ENCODE measurements around the gene ADCY2. TPM values are rescaled to one million over a fixed set of nuclear protein-coding genes. Genes with fewer than 3 reads are reported as not detected.

Gene ADCY2
- total RNA-seq, 2 donors from 2014 or later, result 5.2 to 17.7 TPM

GRCh38 chr5:7714119-7714518, 318.2 kb downstream of the ADCY2 start:
- intact Hi-C loops (cut with DNase I), result no loop called here
- TF ChIP-seq POLR2AphosphoS5 (IDR thresholded peaks at IDR 0.05) (no peak), POLR2A (IDR thresholded peaks at IDR 0.05) (no peak)
- TF ChIP-seq, protein P1, sequence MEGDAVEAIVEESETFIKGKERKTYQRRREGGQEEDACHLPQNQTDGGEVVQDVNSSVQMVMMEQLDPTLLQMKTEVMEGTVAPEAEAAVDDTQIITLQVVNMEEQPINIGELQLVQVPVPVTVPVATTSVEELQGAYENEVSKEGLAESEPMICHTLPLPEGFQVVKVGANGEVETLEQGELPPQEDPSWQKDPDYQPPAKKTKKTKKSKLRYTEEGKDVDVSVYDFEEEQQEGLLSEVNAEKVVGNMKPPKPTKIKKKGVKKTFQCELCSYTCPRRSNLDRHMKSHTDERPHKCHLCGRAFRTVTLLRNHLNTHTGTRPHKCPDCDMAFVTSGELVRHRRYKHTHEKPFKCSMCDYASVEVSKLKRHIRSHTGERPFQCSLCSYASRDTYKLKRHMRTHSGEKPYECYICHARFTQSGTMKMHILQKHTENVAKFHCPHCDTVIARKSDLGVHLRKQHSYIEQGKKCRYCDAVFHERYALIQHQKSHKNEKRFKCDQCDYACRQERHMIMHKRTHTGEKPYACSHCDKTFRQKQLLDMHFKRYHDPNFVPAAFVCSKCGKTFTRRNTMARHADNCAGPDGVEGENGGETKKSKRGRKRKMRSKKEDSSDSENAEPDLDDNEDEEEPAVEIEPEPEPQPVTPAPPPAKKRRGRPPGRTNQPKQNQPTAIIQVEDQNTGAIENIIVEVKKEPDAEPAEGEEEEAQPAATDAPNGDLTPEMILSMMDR (IDR thresholded peaks at IDR 0.05), result no peak

DNA sequence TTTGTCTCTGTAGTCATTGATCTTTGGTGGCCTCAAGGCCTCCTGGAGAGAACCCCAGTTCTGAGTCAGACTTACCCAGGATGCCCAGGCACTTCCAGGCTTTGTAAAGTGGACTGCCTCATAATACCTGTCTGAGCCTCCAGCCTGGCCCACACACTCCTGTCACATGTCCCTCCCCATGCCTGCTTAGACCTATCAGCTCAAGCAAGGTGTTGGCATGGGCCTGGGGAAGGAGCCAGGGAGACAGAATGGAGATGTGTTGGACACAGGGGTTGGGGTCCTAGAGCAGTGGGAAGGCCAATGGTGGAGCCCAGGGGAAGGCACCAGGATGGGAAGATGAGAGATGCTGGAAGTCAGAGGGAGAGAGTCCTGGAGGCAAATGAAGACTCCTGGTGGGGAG, 318.8 kb downstream of the ADCY2 start:
- Histone ChIP-seq H3K27me3 (replicated peaks; ENCODE audit: insufficient read depth) (no peaks in the 10 kb centered on the region), H3K27ac (no peak overlapping the region), H3K4me1 (replicated peaks) (no peaks in the 10 kb centered on the region), H3K36me3 (no peaks in the 10 kb centered on the region), H3K4me3 (no peak overlapping the region), H3K9me3 (no peaks in the 10 kb centered on the region)
- DNase-seq (ENCODE audit: low spot score), result no peak
- intact Hi-C loops (cut with DNase I), result no loop called here
- TF ChIP-seq POLR2AphosphoS5 (IDR thresholded peaks at IDR 0.05), result no peak
- no peak for TF ChIP-seq POLR2A (IDR thresholded peaks at IDR 0.05)
- TF ChIP-seq, protein P1 (IDR thresholded peaks at IDR 0.05), result no peak

More at GRCh38 chr5:7714119-7714518, 318.2 kb downstream of the ADCY2 start:
- no peaks in the 10 kb centered on the region for H3K36me3 ChIP-seq
- H3K4me1 ChIP-seq (replicated peaks), result no peaks in the 10 kb centered on the region
- no peak for DNase-seq (ENCODE audit: low spot score)
- no peak overlapping the region for H3K27ac ChIP-seq
- H3K9me3 ChIP-seq, result no peaks in the 10 kb centered on the region
- no peaks in the 10 kb centered on the region for H3K27me3 ChIP-seq (replicated peaks; ENCODE audit: insufficient read depth)
- 86% methylated on average over 6 of the region's 6 CpGs for WGBS
- H3K4me3 ChIP-seq, result no peak overlapping the region

- no peak for DNase-seq (ENCODE audit: low spot score)
- no peaks in the 10 kb centered on the region for H3K9me3 ChIP-seq
- H3K4me3 ChIP-seq, result no peak overlapping the region
- intact Hi-C loops (cut with DNase I), result no loop called here
- TF ChIP-seq POLR2AphosphoS5 (IDR thresholded peaks at IDR 0.05) (no peak), POLR2A (IDR thresholded peaks at IDR 0.05) (no peak)
- TF ChIP-seq, protein P1 (IDR thresholded peaks at IDR 0.05), result no peak
- 99% methylated on average over 4 of the region's 4 CpGs for WGBS
- H3K27ac ChIP-seq, result no peak overlapping the region
- no peaks in the 10 kb centered on the region for H3K36me3 ChIP-seq
- H3K4me1 ChIP-seq (replicated peaks), result no peaks in the 10 kb centered on the region
- H3K27me3 ChIP-seq (replicated peaks; ENCODE audit: insufficient read depth), result no peaks in the 10 kb centered on the region
These were observed 321.8 kb downstream of the ADCY2 start for GRCh38 chr5:7717691-7718090.

DNA sequence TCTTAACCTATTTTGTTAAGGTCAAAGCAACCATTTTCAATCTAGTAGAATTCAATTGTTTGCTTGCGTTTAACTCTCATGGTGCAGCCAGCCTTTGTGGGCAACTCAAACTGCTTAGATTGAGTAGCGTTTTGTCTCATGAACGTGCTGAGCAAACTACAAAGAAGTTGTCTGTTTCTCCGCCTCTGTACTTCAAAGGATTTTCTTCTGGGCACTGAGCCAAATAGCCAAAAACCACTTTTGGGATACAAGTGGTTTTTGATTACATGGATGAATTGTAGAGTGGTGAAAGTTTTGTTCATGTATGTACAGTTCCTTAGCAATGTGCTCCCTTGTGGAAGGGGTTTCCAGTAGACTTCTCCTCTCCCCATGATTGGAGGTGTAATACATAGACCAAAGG, 332.1 kb downstream of the ADCY2 start:
- Histone ChIP-seq H3K4me3 (no peak overlapping the region), H3K9me3 (no peaks in the 10 kb centered on the region), H3K4me1 (replicated peaks) (no peaks in the 10 kb centered on the region), H3K27me3 (replicated peaks; ENCODE audit: insufficient read depth) (no peaks in the 10 kb centered on the region), H3K36me3 (no peaks in the 10 kb centered on the region), H3K27ac (no peak overlapping the region)
- no peak for DNase-seq (ENCODE audit: low spot score)
- 48% methylated on average over 4 of the region's 4 CpGs for WGBS
- TF ChIP-seq POLR2AphosphoS5 (IDR thresholded peaks at IDR 0.05) (no peak), POLR2A (IDR thresholded peaks at IDR 0.05) (no peak)
- TF ChIP-seq, protein P1 (IDR thresholded peaks at IDR 0.05), result no peak
- intact Hi-C loops (cut with DNase I), result no loop called here

GRCh38 chr5:7741415-7742065, 345.6 kb downstream of the ADCY2 start:
- Histone ChIP-seq H3K4me3 (no peak overlapping the region), H3K27ac (no peak overlapping the region), H3K36me3 (no peaks in the 10 kb centered on the region), H3K9me3 (no peaks in the 10 kb centered on the region), H3K27me3 (replicated peaks; ENCODE audit: insufficient read depth) (no peaks in the 10 kb centered on the region), H3K4me1 (replicated peaks) (no peaks in the 10 kb centered on the region)
- intact Hi-C loops (cut with DNase I), result loop anchor here (10.0 kb wide), 2 partner anchors 667 to 977 kb away; no protein-coding TSS in a partner anchor
- DNase-seq (ENCODE audit: low spot score), result no peak
- no peak for TF ChIP-seq POLR2A (IDR thresholded peaks at IDR 0.05)
- TF ChIP-seq, protein P1 (IDR thresholded peaks at IDR 0.05), result no peak
- no peak for TF ChIP-seq POLR2AphosphoS5 (IDR thresholded peaks at IDR 0.05)
- WGBS, result 92% methylated on average over 5 of the region's 5 CpGs

Measured in prostate gland (tissue), 2 donors.